Measurements from ENCODE around the gene DDX52. TPM values are rescaled to one million over a fixed set of nuclear protein-coding genes. Genes with fewer than 3 reads are reported as not detected.

Gene DDX52
- 28.2 to 33.3 TPM (median 30.4 TPM) in 5 replicates for total RNA-seq (2022; extraction: Qiagen RNA extraction)

GRCh38 chr17:37643118-37643766, at the start of gene DDX52:
TSS of gene DDX52 (minus strand) at chr17:37643446. CDS start at chr17:37643420, 26 bp downstream.

GRCh38 chr17:37609170-37610040, 33.8 kb downstream of the DDX52 start, which contains the start of gene SYNRG:
TSS of gene SYNRG (minus strand) at chr17:37609418. CDS start at chr17:37609355, 63 bp downstream.

Other genes starting within 250 kb of the DDX52 start
- 44.6 to 55.0 TPM (median 49.0 TPM) in 5 replicates for gene ACACA, start 236.6 kb downstream of the DDX52 start, total RNA-seq (2022; extraction: Qiagen RNA extraction)
- gene TADA2A, start 236.6 kb downstream of the DDX52 start, total RNA-seq (2022; extraction: Qiagen RNA extraction), result 10.5 to 15.2 TPM (median 13.3 TPM) in 5 replicates
- gene DUSP14, start 153.6 kb downstream of the DDX52 start, total RNA-seq (2022; extraction: Qiagen RNA extraction), result 44.6 to 52.2 TPM (median 47.5 TPM) in 5 replicates
- 12.1 to 17.9 TPM (median 15.5 TPM) in 5 replicates for gene SYNRG, start 34.0 kb downstream of the DDX52 start, total RNA-seq (2022; extraction: Qiagen RNA extraction)
- 13.8 to 20.7 TPM (median 19.3 TPM) in 5 replicates for gene HNF1B, start 101.6 kb upstream of the DDX52 start, total RNA-seq (2022; extraction: Qiagen RNA extraction)